Measurements from ENCODE around the gene ARMH4. TPM values are rescaled to one million over a fixed set of nuclear protein-coding genes. Genes with fewer than 3 reads are reported as not detected.

The ARMH4 gene
- total RNA-seq, 4 donors from 2014 or later: 2.1 to 6.6 (median 3.3) TPM

- TF ChIP-seq, protein P1, sequence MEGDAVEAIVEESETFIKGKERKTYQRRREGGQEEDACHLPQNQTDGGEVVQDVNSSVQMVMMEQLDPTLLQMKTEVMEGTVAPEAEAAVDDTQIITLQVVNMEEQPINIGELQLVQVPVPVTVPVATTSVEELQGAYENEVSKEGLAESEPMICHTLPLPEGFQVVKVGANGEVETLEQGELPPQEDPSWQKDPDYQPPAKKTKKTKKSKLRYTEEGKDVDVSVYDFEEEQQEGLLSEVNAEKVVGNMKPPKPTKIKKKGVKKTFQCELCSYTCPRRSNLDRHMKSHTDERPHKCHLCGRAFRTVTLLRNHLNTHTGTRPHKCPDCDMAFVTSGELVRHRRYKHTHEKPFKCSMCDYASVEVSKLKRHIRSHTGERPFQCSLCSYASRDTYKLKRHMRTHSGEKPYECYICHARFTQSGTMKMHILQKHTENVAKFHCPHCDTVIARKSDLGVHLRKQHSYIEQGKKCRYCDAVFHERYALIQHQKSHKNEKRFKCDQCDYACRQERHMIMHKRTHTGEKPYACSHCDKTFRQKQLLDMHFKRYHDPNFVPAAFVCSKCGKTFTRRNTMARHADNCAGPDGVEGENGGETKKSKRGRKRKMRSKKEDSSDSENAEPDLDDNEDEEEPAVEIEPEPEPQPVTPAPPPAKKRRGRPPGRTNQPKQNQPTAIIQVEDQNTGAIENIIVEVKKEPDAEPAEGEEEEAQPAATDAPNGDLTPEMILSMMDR (IDR thresholded peaks at IDR 0.05; ENCODE audit: low read depth): no peak
These were observed 153.2 kb downstream of the ARMH4 start for GRCh38 chr14:57998766-57999165.

DNA sequence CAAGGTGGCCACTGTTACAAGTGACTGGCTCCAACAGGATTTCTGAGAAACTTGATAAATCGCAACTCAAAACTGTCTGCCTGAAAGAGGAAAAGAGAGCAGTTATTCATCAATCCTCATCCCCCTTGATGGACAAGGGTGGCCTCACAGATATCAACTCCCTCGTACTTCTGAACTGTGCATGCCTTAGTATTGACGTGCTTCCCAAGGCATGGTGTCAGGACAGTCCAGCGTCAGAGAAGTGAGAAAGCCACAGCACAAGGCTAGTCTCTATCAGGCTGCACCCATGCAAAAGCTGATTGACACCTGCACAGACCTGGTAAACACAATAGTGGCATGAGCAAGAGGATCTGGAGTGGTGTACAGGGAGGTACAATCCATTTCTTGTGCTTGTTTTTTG is 160.7 kb downstream of the ARMH4 start:
- TF ChIP-seq, protein P1 (IDR thresholded peaks at IDR 0.05; ENCODE audit: low read depth): no peak

DNA sequence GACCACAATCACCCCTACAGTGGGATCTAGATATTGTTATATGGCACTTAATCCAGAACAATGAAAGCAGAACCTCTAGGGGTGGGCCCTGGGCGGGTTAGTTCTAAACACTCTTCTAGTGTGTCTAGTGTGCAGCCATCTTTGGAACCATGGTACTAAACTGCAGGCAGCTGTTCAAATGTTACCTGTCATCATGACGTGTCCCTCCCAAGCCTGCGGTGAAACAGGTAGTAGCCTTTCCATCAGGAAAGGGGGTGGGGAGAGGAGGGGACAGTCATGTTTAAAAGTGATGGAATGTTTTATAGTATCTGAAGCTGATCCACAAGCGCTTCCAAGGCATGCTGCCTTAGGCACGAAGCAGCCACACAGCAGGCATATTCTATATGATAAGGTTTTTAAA is 163.6 kb downstream of the ARMH4 start:
- TF ChIP-seq, protein P1 (IDR thresholded peaks at IDR 0.05; ENCODE audit: low read depth): no peak

- TF ChIP-seq, protein P1 (IDR thresholded peaks at IDR 0.05; ENCODE audit: low read depth): no peak
These were observed 164.3 kb downstream of the ARMH4 start for GRCh38 chr14:57987596-57988300.

DNA sequence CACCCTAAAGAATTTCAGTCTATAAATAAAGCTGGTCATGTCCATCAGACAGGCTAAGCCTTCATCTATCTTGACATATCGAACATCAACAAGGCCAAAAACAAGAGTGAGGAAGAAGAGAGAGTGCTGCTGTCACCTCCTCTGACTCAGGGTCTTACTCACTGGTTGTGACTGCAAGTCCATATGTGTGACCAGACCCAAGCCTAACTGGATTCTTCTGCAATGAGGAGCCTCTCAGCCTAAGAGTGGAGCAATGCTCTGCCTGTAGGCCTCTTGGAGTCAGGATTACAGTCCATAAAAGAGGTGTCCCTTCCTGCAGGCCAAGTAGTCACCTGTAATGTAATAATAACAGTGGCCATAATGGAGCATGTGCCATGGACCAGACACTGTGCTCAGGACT is 165.0 kb downstream of the ARMH4 start:
- TF ChIP-seq, protein P1 (IDR thresholded peaks at IDR 0.05; ENCODE audit: low read depth): no peak

DNA sequence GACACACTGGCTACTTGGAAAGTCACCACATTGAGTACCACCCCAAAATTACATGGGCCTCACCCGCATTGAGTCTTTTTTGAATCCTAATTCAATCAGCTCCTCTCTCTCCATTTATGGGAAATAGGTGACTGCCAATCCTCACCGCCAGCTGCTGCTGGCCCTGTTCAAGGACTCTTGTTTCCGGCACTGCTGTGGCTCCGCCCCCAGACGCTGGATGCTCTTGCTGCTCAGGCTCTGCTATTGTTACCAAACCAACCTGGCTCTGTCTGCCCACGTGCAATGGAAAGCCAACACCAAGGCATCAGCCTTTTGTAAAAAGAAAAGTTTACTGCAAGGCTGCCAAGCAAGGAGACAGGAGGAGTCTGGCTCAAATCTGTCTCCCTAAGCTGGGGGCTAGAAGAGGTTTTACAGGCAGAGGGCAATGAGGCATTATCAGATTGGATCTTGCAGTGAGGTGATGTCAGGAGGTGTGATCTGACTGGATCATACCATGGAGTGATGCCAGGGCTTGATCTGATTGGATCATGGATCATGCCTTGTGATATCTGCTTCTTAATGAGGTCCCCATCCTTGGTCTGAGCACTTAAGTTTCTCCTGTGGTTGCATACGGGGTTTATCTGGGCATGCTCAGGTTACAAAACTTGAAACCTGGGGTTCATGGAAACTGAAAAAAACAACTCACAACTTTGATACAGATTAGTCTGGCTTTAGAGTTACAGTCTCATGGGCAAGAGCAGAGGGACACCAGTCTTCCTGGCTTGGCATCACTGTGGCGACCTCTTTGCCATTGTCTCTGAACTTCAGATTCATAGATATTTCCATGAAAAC is 169.0 kb downstream of the ARMH4 start:
- TF ChIP-seq, protein P1 (IDR thresholded peaks at IDR 0.05; ENCODE audit: low read depth): no peak

DNA sequence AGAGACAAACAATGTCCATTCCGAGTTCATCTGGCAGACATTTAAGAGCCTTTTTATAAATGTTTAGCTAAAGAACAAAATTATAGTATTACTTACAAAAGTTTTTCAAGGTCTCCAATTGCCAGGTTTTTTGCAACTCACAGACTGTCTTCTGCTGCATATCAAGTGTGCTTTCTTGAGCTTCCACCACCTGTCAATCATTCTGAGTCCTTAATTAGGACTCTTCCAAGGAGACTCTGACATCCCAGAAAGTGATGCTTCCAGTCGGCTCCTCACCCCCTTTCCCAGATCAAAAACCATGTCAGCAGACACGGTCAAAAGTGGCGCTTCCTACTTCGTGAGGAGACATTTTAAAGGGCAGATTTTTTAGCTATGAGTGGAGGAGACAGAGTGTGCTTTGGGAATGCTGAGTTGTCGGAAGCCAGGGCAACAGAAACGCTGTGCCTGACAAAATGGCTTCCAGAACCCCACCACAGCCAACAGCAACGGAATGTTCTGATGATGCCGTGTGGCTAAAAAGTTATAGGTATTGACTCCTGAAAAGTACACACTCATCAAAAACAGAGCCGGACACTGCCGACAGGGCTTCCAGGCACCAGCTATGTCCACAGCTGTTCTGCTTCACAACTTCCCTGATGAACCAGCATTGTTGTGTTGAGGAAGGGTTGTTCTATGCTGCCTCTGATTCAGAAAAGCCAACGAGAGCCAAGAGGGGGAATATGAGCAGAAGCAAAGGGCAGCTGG is 170.0 kb downstream of the ARMH4 start:
- TF ChIP-seq, protein P1 (IDR thresholded peaks at IDR 0.05; ENCODE audit: low read depth): no peak
